ENCODE results near the gene GARIN3. TPM values are rescaled to one million over a fixed set of nuclear protein-coding genes. Genes with fewer than 3 reads are reported as not detected.

GARIN3 gene
- total and polyA plus RNA-seq, 2 donors (not counting 3 experiments of a cell fraction or from before 2014, with no cell fraction given), result not detected

DNA sequence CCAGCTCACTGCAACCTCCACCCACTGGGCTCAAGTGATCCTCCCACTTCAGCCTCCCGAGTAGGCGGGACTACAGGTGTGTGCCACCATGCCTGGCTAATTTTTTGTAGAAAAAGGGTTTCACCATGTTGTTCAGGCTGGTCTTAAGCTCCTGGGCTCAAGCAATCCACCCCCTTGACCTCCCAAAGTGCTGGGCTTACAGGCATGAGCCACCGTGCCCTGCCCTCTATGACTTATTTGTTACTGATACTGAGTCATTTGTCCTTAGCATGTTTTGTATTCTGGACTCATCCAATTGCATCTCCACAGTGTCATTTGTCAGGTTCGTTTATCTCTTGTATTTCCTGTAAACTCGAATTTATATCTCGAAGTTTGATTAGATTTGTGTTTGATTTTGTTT, 11.9 kb upstream of the GARIN3 start:
- CTCF ChIA-PET, result no interaction called here

More for the DNA sequence above, 11.9 kb upstream of the GARIN3 start:
- no peaks in the 10 kb centered on the region for H3K4me1 ChIP-seq (ENCODE audit: control insufficient read depth, extremely low read depth, insufficient read depth, low read length)
- H4K20me1 ChIP-seq (replicated peaks; ENCODE audit: control insufficient read depth, extremely low read depth, insufficient read depth, low read length), result no peaks in the 10 kb centered on the region
- H3K27ac ChIP-seq (ENCODE audit: insufficient read depth, low read depth, low read length), result no peak overlapping the region
- no peak for TF ChIP-seq FOS (IDR thresholded peaks at IDR 0.05; ENCODE audit: borderline replicate concordance, insufficient read depth, low read length)
- no peak for TF ChIP-seq GATA2 (IDR thresholded peaks at IDR 0.05; ENCODE audit: insufficient read depth, insufficient read length, low read depth, low read length)
- TF ChIP-seq POLR2A (IDR thresholded peaks at IDR 0.05; ENCODE audit: low read depth, low read length), result no peak
- no peak for TF ChIP-seq JUN (IDR thresholded peaks at IDR 0.05; ENCODE audit: borderline replicate concordance, insufficient read depth, insufficient read length, low read depth)
- TF ChIP-seq, protein P1, sequence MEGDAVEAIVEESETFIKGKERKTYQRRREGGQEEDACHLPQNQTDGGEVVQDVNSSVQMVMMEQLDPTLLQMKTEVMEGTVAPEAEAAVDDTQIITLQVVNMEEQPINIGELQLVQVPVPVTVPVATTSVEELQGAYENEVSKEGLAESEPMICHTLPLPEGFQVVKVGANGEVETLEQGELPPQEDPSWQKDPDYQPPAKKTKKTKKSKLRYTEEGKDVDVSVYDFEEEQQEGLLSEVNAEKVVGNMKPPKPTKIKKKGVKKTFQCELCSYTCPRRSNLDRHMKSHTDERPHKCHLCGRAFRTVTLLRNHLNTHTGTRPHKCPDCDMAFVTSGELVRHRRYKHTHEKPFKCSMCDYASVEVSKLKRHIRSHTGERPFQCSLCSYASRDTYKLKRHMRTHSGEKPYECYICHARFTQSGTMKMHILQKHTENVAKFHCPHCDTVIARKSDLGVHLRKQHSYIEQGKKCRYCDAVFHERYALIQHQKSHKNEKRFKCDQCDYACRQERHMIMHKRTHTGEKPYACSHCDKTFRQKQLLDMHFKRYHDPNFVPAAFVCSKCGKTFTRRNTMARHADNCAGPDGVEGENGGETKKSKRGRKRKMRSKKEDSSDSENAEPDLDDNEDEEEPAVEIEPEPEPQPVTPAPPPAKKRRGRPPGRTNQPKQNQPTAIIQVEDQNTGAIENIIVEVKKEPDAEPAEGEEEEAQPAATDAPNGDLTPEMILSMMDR (IDR thresholded peaks at IDR 0.05; ENCODE audit: extremely low read depth in 1 of 2, insufficient read depth in 1 of 2, low read depth in 1 of 2, low read length in 2 of 2), result no peak
- TF ChIP-seq MYC (IDR thresholded peaks at IDR 0.05; ENCODE audit: low read depth, low read length), result no peak
- TF ChIP-seq EZH2 (IDR thresholded peaks at IDR 0.05; ENCODE audit: borderline replicate concordance, low read depth, low read length, severe bottlenecking), result no peak
- TF ChIP-seq, protein P2, sequence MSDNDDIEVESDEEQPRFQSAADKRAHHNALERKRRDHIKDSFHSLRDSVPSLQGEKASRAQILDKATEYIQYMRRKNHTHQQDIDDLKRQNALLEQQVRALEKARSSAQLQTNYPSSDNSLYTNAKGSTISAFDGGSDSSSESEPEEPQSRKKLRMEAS (IDR thresholded peaks at IDR 0.05; ENCODE audit: insufficient read depth, insufficient read length), result no peak
- no peak for TF ChIP-seq POLR2AphosphoS5 (IDR thresholded peaks at IDR 0.05; ENCODE audit: insufficient read depth, low read depth, low read length)
- H3K9ac ChIP-seq (replicated peaks; ENCODE audit: extremely low read depth, insufficient read depth, low read length), result no peak overlapping the region
- no peaks in the 10 kb centered on the region for H3K79me2 ChIP-seq (ENCODE audit: control insufficient read depth, insufficient read depth, low read length)
- H2AFZ ChIP-seq (ENCODE audit: low read depth, low read length), result no peak overlapping the region
- H3K4me2 ChIP-seq (ENCODE audit: insufficient read depth, low read length), result no peak overlapping the region
- H3K27me3 ChIP-seq (ENCODE audit: control insufficient read depth in 2 of 2, insufficient read depth in 2 of 2, low read length in 2 of 2), result no peaks in the 10 kb centered on the region
- POLR2A ChIA-PET, result no interaction called here
- no peaks in the 10 kb centered on the region for H3K9me3 ChIP-seq (replicated peaks; ENCODE audit: control insufficient read depth, insufficient read depth, low read length)
- H3K4me3 ChIP-seq (replicated peaks in 1 of 3; ENCODE audit: insufficient read depth in 1 of 3, low read depth in 1 of 3, low read length in 3 of 3), result no peak overlapping the region
- no peaks in the 10 kb centered on the region for H3K36me3 ChIP-seq (ENCODE audit: control insufficient read depth in 2 of 2, extremely low read depth in 1 of 2, insufficient read depth in 2 of 2, low read length in 2 of 2)
- H3K9me1 ChIP-seq (replicated peaks; ENCODE audit: control insufficient read depth, extremely low read depth, insufficient read depth, low read length), result no peaks in the 10 kb centered on the region
- no TSS peak for BruUV-seq (replicated peaks)
- dilution Hi-C loops (cut with MboI; ENCODE audit: extremely low pct_ligation_motif_present, low sequenced_read_pairs) (no loop called here), intact Hi-C loops (cut with micrococcal nuclease) (no loop called here)
- FAIRE-seq, result no peak
- no peak for DNase-seq (ENCODE audit: low read depth, low spot score)
